K562 (cell line): Measurements from ENCODE around the gene DUXB. TPM values are rescaled to one million over a fixed set of nuclear protein-coding genes. Genes with fewer than 3 reads are reported as not detected.

Experiments used
- ATF1 ChIP-seq, 2 experiments: fragments of 450-650 bp in 1 of 2; IDR thresholded peaks; 2 replicates each; pipeline ENCODE4 v1.6.1; 2016; ENCODE audit warnings: missing compliant biosample characterization in 1 of 2, missing genetic modification characterization in 1 of 2
- C11orf30 ChIP-seq: fragments of 450-650 bp; IDR thresholded peaks from 2 replicates; pipeline ENCODE4 v1.6.1; 2016; ENCODE audit warnings: low read depth, mild to moderate bottlenecking
- CUX1 ChIP-seq: fragments of 200-800 bp; sonication (Bioruptor generic); IDR thresholded peaks from 2 replicates; pipeline ENCODE4 v1.6.1; 2016; ENCODE audit warnings: missing genetic modification characterization, missing compliant biosample characterization
- ETV5 ChIP-seq: sonication (generic); formaldehyde crosslinking; IDR thresholded peaks from 2 replicates; pipeline ENCODE4 v1.4.0; 2020; ENCODE audit warnings: low read depth, mild to moderate bottlenecking, missing genetic modification reagents
- GABPA ChIP-seq: fragments of 200-800 bp; sonication (Bioruptor generic); conservative IDR thresholded peaks from 2 replicates; pipeline ENCODE4 v1.6.1; 2016; ENCODE audit warnings: low read depth, missing genetic modification characterization, missing compliant biosample characterization
- HDAC2 ChIP-seq: fragments of 450-650 bp; IDR thresholded peaks from 2 replicates; pipeline ENCODE4 v1.6.1; 2016; ENCODE audit warnings: mild to moderate bottlenecking
- KDM4B ChIP-seq, 2 experiments: fragments of 450-650 bp in 1 of 2; sonication (generic) in 1 of 2; IDR thresholded peaks; 2 replicates each; pipeline ENCODE4 v1.6.1; 2016 to 2017; ENCODE audit warnings: borderline replicate concordance in 2 of 2, antibody characterized with exemption in 1 of 2, low read depth in 1 of 2, mild to moderate bottlenecking in 1 of 2
- MYNN ChIP-seq, 2 experiments: sonication (generic); formaldehyde crosslinking in 1 of 2; IDR thresholded peaks; 2 replicates each; pipeline versions ENCODE4 v1.5.0 to v1.6.1; 2016 to 2020; ENCODE audit warnings: antibody characterized with exemption in 1 of 2, missing genetic modification reagents in 1 of 2
- POLR2A ChIP-seq: fragments of 450-650 bp; conservative IDR thresholded peaks from 2 replicates; pipeline ENCODE4 v1.6.1; 2016
- POLR2G ChIP-seq: fragments of 200-400 bp; formaldehyde crosslinking; IDR thresholded peaks from 2 replicates; pipeline ENCODE4 v1.6.1; 2017; ENCODE audit warnings: low read depth, mild to moderate bottlenecking, antibody characterized with exemption, low read length, moderate library complexity
- SIN3A ChIP-seq, 2 experiments: fragments of 150-350 bp in 1 of 2; IDR thresholded peaks; 2 replicates each; pipeline ENCODE4 v1.6.1; 2011 to 2016; ENCODE audit warnings: borderline replicate concordance in 2 of 2, low read depth in 2 of 2, low read length in 2 of 2, mild to moderate bottlenecking in 2 of 2, moderate library complexity in 2 of 2; ENCODE audit not compliant: control insufficient read depth in 1 of 2
- STAT6 ChIP-seq: sonication (generic); formaldehyde crosslinking; IDR thresholded peaks from 2 replicates; pipeline ENCODE4 v1.8.1; 2023; ENCODE audit warnings: mild to moderate bottlenecking, missing genetic modification reagents
- TAF9B ChIP-seq: fragments of 450-650 bp; IDR thresholded peaks from 2 replicates; pipeline ENCODE4 v1.6.1; 2018; ENCODE audit warnings: mild to moderate bottlenecking; ENCODE audit not compliant: partially characterized antibody
- TBL1XR1 ChIP-seq, 2 experiments: IDR thresholded peaks; 2 replicates each; pipeline ENCODE4 v1.6.1; 2012; ENCODE audit warnings: improper control_type of control experiment in 2 of 2, low read length in 2 of 2, mild to moderate bottlenecking in 1 of 2
- VEZF1 ChIP-seq: fragments of 200-800 bp; sonication (Bioruptor generic); IDR thresholded peaks from 2 replicates; pipeline ENCODE4 v1.6.1; 2017; ENCODE audit warnings: missing genetic modification characterization, missing compliant biosample characterization
- ZNF3 ChIP-seq: fragments of 250-450 bp; sonication (Bioruptor Pico); IDR thresholded peaks from 2 replicates; pipeline ENCODE4 v1.5.0; 2021; ENCODE audit warnings: mild to moderate bottlenecking, moderate library complexity
- polyA plus RNA-seq, 8 experiments: library from polyadenylated mRNA; depleted of rRNA in 4 of 8; stranded (reverse) in 5 of 8; unstranded in 3 of 8; fragments of >200 nt; fragmentation: Nextera tagmentation in 2 of 8; fragmentation: Illumina TruSeq in 1 of 8; extraction: Ambion mirVana in 2 of 8; extraction: Trizol in 1 of 8; gene quantifications; 2 replicates each; pipeline versions ENCODE4 v1.2.1 to v1.2.3, GENCODE V29; 2011 to 2014; ENCODE audit warnings: inconsistent platforms in 1 of 8, missing spikeins in 1 of 8
- total RNA-seq, 7 experiments: library from RNA; depleted of rRNA in 6 of 7; stranded (reverse); fragments of >200 nt in 6 of 7; fragmentation: Illumina TruSeq in 2 of 7; extraction: Trizol in 2 of 7; gene quantifications; 2 replicates each; pipeline versions ENCODE4 v1.2.1 to v1.2.3, GENCODE V29; 2011 to 2021; ENCODE audit warnings: low replicate concordance in 1 of 7

Gene DUXB
- total and polyA plus RNA-seq, 9 of the 15 experiments (the other 6 are each of a cell fraction or from before 2014, with no cell fraction given) = not detected

GRCh38 chr16:75647492-75648264 is 53.6 kb downstream of the DUXB start, which contains the start of the genes KARS1 and TERF2IP (continued):
- TF ChIP-seq ETV5 (CRISPR knock-in tag) (peak; percentile 47; the same call in 1 of the 2 replicates), MYNN (IDR thresholded peaks at IDR 0.05) (peak; percentile 41; the same call in 1 of the 2 replicates), MYNN (CRISPR knock-in tag; IDR thresholded peaks at IDR 0.05) (no peak), STAT6 (CRISPR knock-in tag) (no peak), C11orf30 (peak; percentile 91), CUX1 (CRISPR knock-in tag) (no peak), TAF9B (peak; percentile 89), HDAC2 (no peak), TBL1XR1 (IDR thresholded peaks at IDR 0.05; ENCODE audit: low read length in 2 of 2) (peak in 1 of 2 experiments; percentile 37; a peak in 1 of 4 replicates), SIN3A (IDR thresholded peaks at IDR 0.05; ENCODE audit: borderline replicate concordance in 2 of 2, control insufficient read depth in 1 of 2, low read depth in 2 of 2, low read length in 2 of 2) (peak; percentile 80 to 84; a peak in 2 of 4 replicates), VEZF1 (CRISPR knock-in tag) (peak; percentile 88), GABPA (peak; percentile 98), ZNF3 (CRISPR knock-in tag) (no peak), POLR2A (peak; percentile 96), KDM4B (IDR thresholded peaks at IDR 0.05; ENCODE audit: borderline replicate concordance in 2 of 2, low read depth in 1 of 2) (peak in 1 of 2 experiments; percentile 93; a peak in 2 of 4 replicates), POLR2G (peak; percentile 98), ATF1 (CRISPR knock-in tag; IDR thresholded peaks at IDR 0.05) (no peak), ATF1 (tag; IDR thresholded peaks at IDR 0.05) (peak; percentile 57; the same call in 1 of the 2 replicates)
